Thoracic aorta (tissue), 2 donors: ENCODE data around the gene TFPI2. TPM values are rescaled to one million over a fixed set of nuclear protein-coding genes. Genes with fewer than 3 reads are reported as not detected.
"Not testable (repeated sequence)": the region's sequence is repeated elsewhere in the genome, so short reads cannot be mapped to it uniquely, and the experiment has no call there.

Experiments
- ATAC-seq: fragments of 150-250 bp; one replicate; pipeline ENCODE4 v1.8.0; 2017; ENCODE audit warnings: low read depth; ENCODE audit not compliant: insufficient number of reproducible peaks, low FRiP score
- DNase-seq: peaks from one replicate; pipeline ENCODE4 v3.0.0-alpha.2; 2020; ENCODE audit warnings: low spot score
- H3K27ac ChIP-seq, 2 donors: fragments of 200-600 bp; sonication (generic); 1 replicate in 1 of 2; 2 replicates in 1 of 2; pipeline ENCODE4 v1.5.1; 2016; ENCODE audit warnings: mild to moderate bottlenecking in 2 of 2, moderate library complexity in 2 of 2
- H3K27me3 ChIP-seq: fragments of 200-600 bp; sonication (generic); replicated peaks from 2 replicates; pipeline ENCODE4 v1.6.0; 2016; ENCODE audit warnings: mild to moderate bottlenecking; ENCODE audit not compliant: insufficient read depth
- H3K36me3 ChIP-seq: fragments of 200-600 bp; sonication (generic); one replicate; pipeline ENCODE4 v1.5.1; 2016
- H3K4me1 ChIP-seq, 2 donors: fragments of 200-600 bp; sonication (generic); 1 replicate in 1 of 2; 2 replicates in 1 of 2; pipeline versions ENCODE4 v1.5.1 to v1.6.0; 2016; ENCODE audit warnings: low read depth in 2 of 2, mild to moderate bottlenecking in 1 of 2; ENCODE audit not compliant: control insufficient read depth in 1 of 2
- H3K4me3 ChIP-seq: fragments of 200-600 bp; sonication (generic); 2 replicates; pipeline ENCODE4 v1.5.1; 2016; ENCODE audit warnings: mild to moderate bottlenecking
- H3K9me3 ChIP-seq: fragments of 200-600 bp; sonication (generic); 2 replicates; pipeline ENCODE4 v1.5.1; 2016
- total RNA-seq, 2 donors: library from RNA; depleted of rRNA; stranded (reverse); fragments of >200 nt; gene quantifications; one replicate each; pipeline versions ENCODE4 v1.1.0 to v1.2.3, GENCODE V29; 2016
- TF ChIP-seq, protein P1 (sequence below): fragments of 200-600 bp; sonication (generic); IDR thresholded peaks from one replicate; pipeline ENCODE4 v1.5.1; 2019; ENCODE audit warnings: antibody characterized with exemption

TFPI2 gene
- total RNA-seq, 2 donors from 2014 or later, result 19.8 to 23.7 TPM

DNA sequence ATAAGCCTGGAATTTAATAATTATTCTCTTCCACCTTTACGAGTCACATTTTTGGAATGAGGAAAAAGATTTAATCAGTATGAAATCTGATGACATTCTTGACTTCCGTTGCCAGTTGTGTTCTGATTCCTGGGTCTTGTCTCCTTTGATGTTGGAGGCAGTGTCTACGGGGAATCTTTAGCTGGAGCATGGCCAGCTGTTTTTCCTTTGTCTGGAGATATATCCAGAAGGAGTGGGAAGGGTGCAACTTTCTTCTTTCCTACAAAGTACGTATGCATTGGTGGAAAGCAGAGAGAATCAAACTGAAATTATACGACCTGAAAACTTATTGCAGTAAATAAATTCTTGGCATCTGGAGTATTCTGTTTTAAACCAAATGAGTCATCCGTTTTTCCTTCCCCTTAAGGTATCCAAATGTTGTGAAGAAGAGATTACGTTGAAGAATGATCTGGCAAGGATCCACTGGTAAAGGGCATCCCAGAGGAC lies 24.1 kb upstream of the TFPI2 start:
- ATAC-seq (no peak), DNase-seq (no peak)
- Histone ChIP-seq H3K9me3 (no peaks in the 10 kb centered on the region), H3K4me1 (peaks cover 0 to 10% of the 10 kb centered on the region in 2 donors), H3K4me3 (no peak overlapping the region), H3K27ac (no peak overlapping the region), H3K27me3 (no peaks in the 10 kb centered on the region), H3K36me3 (no peaks in the 10 kb centered on the region)
- TF ChIP-seq, protein P1, sequence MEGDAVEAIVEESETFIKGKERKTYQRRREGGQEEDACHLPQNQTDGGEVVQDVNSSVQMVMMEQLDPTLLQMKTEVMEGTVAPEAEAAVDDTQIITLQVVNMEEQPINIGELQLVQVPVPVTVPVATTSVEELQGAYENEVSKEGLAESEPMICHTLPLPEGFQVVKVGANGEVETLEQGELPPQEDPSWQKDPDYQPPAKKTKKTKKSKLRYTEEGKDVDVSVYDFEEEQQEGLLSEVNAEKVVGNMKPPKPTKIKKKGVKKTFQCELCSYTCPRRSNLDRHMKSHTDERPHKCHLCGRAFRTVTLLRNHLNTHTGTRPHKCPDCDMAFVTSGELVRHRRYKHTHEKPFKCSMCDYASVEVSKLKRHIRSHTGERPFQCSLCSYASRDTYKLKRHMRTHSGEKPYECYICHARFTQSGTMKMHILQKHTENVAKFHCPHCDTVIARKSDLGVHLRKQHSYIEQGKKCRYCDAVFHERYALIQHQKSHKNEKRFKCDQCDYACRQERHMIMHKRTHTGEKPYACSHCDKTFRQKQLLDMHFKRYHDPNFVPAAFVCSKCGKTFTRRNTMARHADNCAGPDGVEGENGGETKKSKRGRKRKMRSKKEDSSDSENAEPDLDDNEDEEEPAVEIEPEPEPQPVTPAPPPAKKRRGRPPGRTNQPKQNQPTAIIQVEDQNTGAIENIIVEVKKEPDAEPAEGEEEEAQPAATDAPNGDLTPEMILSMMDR, result no peak

DNA sequence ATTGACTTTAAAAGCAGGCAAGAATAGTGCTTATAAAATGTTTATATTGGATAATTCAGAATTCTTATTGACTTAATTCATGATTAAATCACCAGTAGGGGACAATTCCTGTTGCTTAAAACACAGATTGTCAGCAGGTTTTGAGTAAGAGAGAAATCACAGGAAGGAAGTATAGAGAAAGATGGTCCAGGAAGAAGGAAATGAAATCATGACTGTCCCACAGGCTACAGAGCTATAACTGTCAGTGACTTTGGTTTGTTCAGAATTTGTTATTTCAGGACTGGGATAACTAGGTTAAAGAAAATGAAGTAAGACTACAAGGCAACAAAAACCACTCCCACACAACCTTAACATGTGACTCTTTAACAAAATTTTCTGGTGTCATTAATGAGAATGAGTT lies 22.6 kb upstream of the TFPI2 start:
- ATAC-seq, result no peak
- H3K27ac ChIP-seq, result no peak overlapping the region

DNA sequence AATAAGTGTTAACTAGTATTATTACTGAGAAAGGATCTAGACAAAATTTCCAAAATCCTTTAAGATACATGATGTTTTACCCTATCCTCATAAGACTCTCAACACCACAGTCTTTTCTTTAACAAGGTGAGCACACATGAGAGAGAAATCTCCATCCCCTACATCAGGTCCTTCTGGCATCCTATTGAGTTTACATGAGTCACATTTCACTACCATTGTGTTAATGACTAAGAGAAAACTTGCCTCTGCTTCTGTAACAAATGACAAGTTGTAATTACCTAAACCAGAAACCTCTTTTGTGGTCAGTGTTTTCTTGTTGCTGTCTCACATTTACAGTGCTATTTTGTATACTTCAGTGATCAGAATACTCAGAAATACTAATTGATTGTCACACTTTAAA lies 21.1 kb upstream of the TFPI2 start:
- not testable (repeated sequence) for H3K4me3 ChIP-seq, H3K27me3 ChIP-seq, DNase-seq, H3K4me1 ChIP-seq, H3K27ac ChIP-seq, H3K36me3 ChIP-seq, ATAC-seq, H3K9me3 ChIP-seq

More for the DNA sequence above, 22.6 kb upstream of the TFPI2 start:
- Histone ChIP-seq H3K4me3 (no peak overlapping the region), H3K27me3 (no peaks in the 10 kb centered on the region), H3K4me1 (peaks cover 0 to 10% of the 10 kb centered on the region in 2 donors), H3K9me3 (no peaks in the 10 kb centered on the region), H3K36me3 (no peaks in the 10 kb centered on the region)
- TF ChIP-seq, protein P1, result no peak
- DNase-seq, result no peak

DNA sequence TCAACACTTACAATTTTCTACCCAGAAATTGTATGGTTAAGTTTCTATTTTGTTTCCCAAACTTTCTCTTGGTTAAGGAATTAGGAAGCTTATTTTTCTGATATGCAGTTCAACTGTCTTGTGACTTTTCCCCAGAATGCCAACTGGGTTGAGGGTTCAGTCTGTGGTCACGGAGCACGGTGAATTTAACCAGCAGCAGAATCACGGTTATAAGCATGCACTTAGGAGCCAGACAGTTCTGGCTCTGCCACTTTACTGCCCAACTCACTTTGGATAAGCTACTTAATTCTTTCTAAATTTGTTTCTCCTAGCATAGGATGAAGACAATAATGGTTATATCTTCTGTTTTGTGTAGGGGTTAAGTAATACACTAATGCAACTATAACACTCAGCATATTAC lies 20.7 kb upstream of the TFPI2 start:
- H3K27me3 ChIP-seq, H3K9me3 ChIP-seq, DNase-seq, H3K36me3 ChIP-seq, H3K27ac ChIP-seq, H3K4me3 ChIP-seq, H3K4me1 ChIP-seq, ATAC-seq: not testable (repeated sequence)

DNA sequence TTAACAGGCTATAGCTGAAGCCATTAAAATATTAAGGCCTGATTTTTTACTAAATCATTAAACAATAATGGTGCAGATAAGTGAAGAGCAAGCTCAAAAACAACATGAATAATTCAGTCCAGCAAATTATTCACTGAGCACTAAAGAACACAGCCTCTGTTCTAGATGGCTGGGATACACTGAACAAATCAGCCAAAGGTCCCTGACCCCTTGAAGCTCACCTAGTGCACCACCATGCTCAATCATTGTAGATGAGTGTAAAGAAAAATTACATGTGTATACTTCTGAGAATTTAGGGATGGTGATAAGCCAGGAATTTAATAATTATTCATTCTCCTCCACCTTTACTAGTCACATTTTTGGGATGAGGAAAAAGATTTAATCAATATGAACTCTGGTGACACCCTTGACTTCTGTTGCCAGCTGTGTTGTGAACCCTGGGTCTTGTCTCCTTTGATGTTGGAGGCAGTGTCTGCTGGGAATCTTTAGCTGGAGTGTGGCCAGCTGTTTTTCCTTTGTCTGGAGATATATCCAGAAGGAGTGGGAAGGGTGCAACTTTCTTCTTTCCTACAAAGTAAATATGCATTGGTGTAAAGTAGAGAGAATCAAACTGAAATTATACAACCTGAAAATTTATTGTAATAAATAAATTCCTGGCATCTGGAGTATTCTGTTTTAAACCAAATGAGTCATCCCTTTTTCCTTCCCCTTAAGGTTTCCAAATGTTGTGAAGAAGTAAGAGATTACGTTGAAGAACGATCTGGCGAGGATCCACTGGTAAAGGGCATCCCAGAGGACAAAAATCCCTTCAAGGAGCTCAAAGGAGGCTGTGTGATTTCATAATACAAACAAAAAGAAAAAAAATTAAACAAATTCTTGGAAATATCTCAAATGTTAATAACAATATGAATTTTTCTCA lies 19.8 kb upstream of the TFPI2 start:
- DNase-seq (no peak), ATAC-seq (no peak)
- Histone ChIP-seq H3K4me3 (no peak overlapping the region), H3K27me3 (no peaks in the 10 kb centered on the region), H3K9me3 (no peaks in the 10 kb centered on the region), H3K4me1 (peaks cover 0 to 10% of the 10 kb centered on the region in 2 donors), H3K27ac (no peak overlapping the region), H3K36me3 (no peaks in the 10 kb centered on the region)
- TF ChIP-seq, protein P1, result no peak

DNA sequence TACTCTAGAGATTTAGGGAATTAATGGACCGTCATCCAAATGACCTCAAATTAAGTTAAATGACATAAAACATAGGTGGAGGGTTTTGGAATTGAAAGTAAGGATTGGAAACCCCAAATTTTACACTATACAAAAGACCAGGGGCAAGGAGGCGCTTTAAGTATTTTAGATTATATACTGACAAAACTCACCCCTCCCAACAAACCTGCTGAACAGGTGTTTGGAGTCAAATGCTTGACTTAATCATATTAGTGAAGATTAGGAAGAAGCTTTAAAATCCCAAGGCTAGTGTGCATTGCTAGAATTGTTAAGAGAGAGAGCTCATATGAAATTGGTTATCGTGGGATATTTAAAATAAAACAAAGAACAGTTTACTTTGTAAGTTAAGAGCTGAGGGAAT lies 15.7 kb upstream of the TFPI2 start, which contains the start of gene GNGT1:
TSS of gene GNGT1 (plus strand) at position 301 of the 400 bp plus-strand sequence. CDS start 180 bp downstream, outside the sequence.
- TF ChIP-seq, protein P1, result no peak
- no peaks in the 10 kb centered on the region for H3K27me3 ChIP-seq

More for the DNA sequence above, 15.7 kb upstream of the TFPI2 start, which contains the start of gene GNGT1:
- Histone ChIP-seq H3K9me3 (no peaks in the 10 kb centered on the region), H3K4me3 (no peak within 1 kb of the TSS), H3K4me1 (peaks cover 0 to 10% of the 10 kb centered on the region in 2 donors), H3K27ac (no peak within 1 kb of the TSS), H3K36me3 (no peaks in the 10 kb centered on the region)
- ATAC-seq, result no peak
- DNase-seq, result no peak
